Keratinocyte (primary cell): ENCODE results near the gene PLEKHH2. TPM values are rescaled to one million over a fixed set of nuclear protein-coding genes. Genes with fewer than 3 reads are reported as not detected.

ENCODE experiments used
- DNase-seq: peaks from one replicate; pipeline ENCODE4 v3.0.0-alpha.2; 2011; ENCODE audit warnings: low read depth, missing footprints, low spot score
- FAIRE-seq: peaks from 2 replicates; lab custom pipeline; 2011; peaks lifted over from hg19 to GRCh38; lab: Jason Lieb, UNC
- H2AFZ ChIP-seq: 2 replicates; pipeline ENCODE4 v1.6.0; 2012; ENCODE audit warnings: low read length, control low read depth, inconsistent platforms; ENCODE audit not compliant: control insufficient read depth
- H3K27ac ChIP-seq: 2 replicates; pipeline ENCODE4 v1.5.1; 2011; ENCODE audit warnings: low read length; ENCODE audit not compliant: control insufficient read depth, insufficient read depth
- H3K27me3 ChIP-seq: 3 replicates; pipeline ENCODE4 v1.6.0; 2011; ENCODE audit warnings: low read length; ENCODE audit not compliant: control insufficient read depth, insufficient read depth; ENCODE audit errors: extremely low read depth
- H3K36me3 ChIP-seq, 2 experiments: 2 replicates in 1 of 2; 3 replicates in 1 of 2; pipeline ENCODE4 v1.5.1; 2011; ENCODE audit warnings: low read length in 2 of 2, mild to moderate bottlenecking in 1 of 2; ENCODE audit not compliant: control insufficient read depth in 2 of 2, insufficient read depth in 2 of 2; ENCODE audit errors: extremely low read depth in 1 of 2
- H3K4me1 ChIP-seq: 3 replicates; pipeline ENCODE4 v1.5.1; 2011; ENCODE audit warnings: low read length; ENCODE audit not compliant: control insufficient read depth, insufficient read depth; ENCODE audit errors: extremely low read depth
- H3K4me2 ChIP-seq: 3 replicates; pipeline ENCODE4 v1.6.0; 2011; ENCODE audit warnings: low read depth, low read length; ENCODE audit not compliant: control insufficient read depth, insufficient read depth; ENCODE audit errors: extremely low read depth
- H3K4me3 ChIP-seq, 3 experiments: fragments of 200-600 bp in 1 of 3; sonication (generic) in 1 of 3; 2 replicates in 2 of 3; 3 replicates in 1 of 3; pipeline ENCODE4 v1.5.1; 2011 to 2016; ENCODE audit warnings: low read length in 3 of 3, mild to moderate bottlenecking in 3 of 3, control low read depth in 2 of 3, inconsistent platforms in 1 of 3, low read depth in 1 of 3, mixed read lengths in 1 of 3, mixed run types in 1 of 3, moderate library complexity in 1 of 3; ENCODE audit not compliant: control insufficient read depth in 2 of 3, insufficient read depth in 2 of 3; ENCODE audit errors: extremely low read depth in 1 of 3
- H3K79me2 ChIP-seq: 2 replicates; pipeline ENCODE4 v1.6.0; 2012; ENCODE audit warnings: low read length; ENCODE audit not compliant: control insufficient read depth, insufficient read depth
- H3K9ac ChIP-seq: 3 replicates; pipeline ENCODE4 v1.6.0; 2011; ENCODE audit warnings: low read length; ENCODE audit not compliant: control insufficient read depth, insufficient read depth; ENCODE audit errors: extremely low read depth
- H3K9me1 ChIP-seq: 3 replicates; pipeline ENCODE4 v1.6.0; 2011; ENCODE audit warnings: low read length; ENCODE audit not compliant: control insufficient read depth, insufficient read depth; ENCODE audit errors: extremely low read depth
- H3K9me3 ChIP-seq: 2 replicates; pipeline ENCODE4 v1.5.1; 2012; ENCODE audit warnings: low read depth, low read length; ENCODE audit not compliant: control insufficient read depth
- H4K20me1 ChIP-seq: 3 replicates; pipeline ENCODE4 v1.6.0; 2011; ENCODE audit warnings: low read length; ENCODE audit not compliant: control insufficient read depth, insufficient read depth; ENCODE audit errors: extremely low read depth
- CTCF ChIP-seq, 3 experiments: IDR thresholded peaks in 1 of 3; conservative IDR thresholded peaks in 1 of 3; optimal IDR thresholded peaks in 1 of 3; 2 replicates in 2 of 3; 3 replicates in 1 of 3; pipeline versions ENCODE3 to v1.5.1; 2011; ENCODE audit warnings: low read length in 3 of 3, mild to moderate bottlenecking in 3 of 3, moderate library complexity in 2 of 3, control low read depth in 1 of 3, inconsistent platforms in 1 of 3; ENCODE audit not compliant: insufficient read depth in 2 of 3; ENCODE audit errors: extremely low read depth in 1 of 3
- EZH2 ChIP-seq: IDR thresholded peaks from one replicate; pipeline ENCODE4 v1.6.1; 2012; ENCODE audit warnings: inconsistent platforms, mild to moderate bottlenecking, low read length, moderate library complexity
- dilution Hi-C: fragments of 300-500 bp; cut with MboI; formaldehyde crosslinking; loops from one replicate; pipeline ENCODE4 v1.7.0; 2020; ENCODE audit warnings: low sequenced_read_pairs; ENCODE audit not compliant: extremely low pct_ligation_motif_present
- polyA plus RNA-seq, 5 experiments: library from polyadenylated mRNA; depleted of rRNA in 3 of 5; stranded (reverse) in 3 of 5; stranded (forward) in 1 of 5; unstranded in 1 of 5; fragments of >200 nt; gene quantifications; 1 replicate in 1 of 5; 2 replicates in 3 of 5; 3 replicates in 1 of 5; pipeline versions ENCODE4 v1.2.1 to v1.2.3, GENCODE V29; 2011 to 2012; ENCODE audit warnings: missing spikeins in 2 of 5, low read depth in 1 of 5, low replicate concordance in 1 of 5

Gene PLEKHH2
- polyA plus RNA-seq, 1 donor (not counting 4 experiments of a cell fraction or from before 2014, with no cell fraction given): 1.3 TPM

- Histone ChIP-seq H4K20me1 (no peaks in the 10 kb centered on the region), H3K27me3 (no peaks in the 10 kb centered on the region), H3K79me2 (no peaks in the 10 kb centered on the region), H3K27ac (no peak overlapping the region), H3K36me3 (no peaks in the 10 kb centered on the region), H3K9ac (no peak overlapping the region), H3K4me1 (peaks cover 26% of the 10 kb centered on the region), H2AFZ (no peak overlapping the region), H3K9me3 (no peaks in the 10 kb centered on the region), H3K4me2 (no peak overlapping the region), H3K4me3 (no peak overlapping the region), H3K9me1 (no peaks in the 10 kb centered on the region)
- TF ChIP-seq EZH2: no peak
- TF ChIP-seq CTCF (optimal IDR thresholded peaks at IDR 0.05 in 1 of 3, IDR thresholded peaks at IDR 0.05 in 1 of 3, conservative IDR thresholded peaks at IDR 0.05 in 1 of 3; ENCODE audit: extremely low read depth in 1 of 3, insufficient read depth in 2 of 3, low read length in 3 of 3): no peak
- dilution Hi-C loops: no loop called here
- no peak for DNase-seq
- no peak for FAIRE-seq
These were observed 126.0 kb downstream of the PLEKHH2 start for GRCh38 chr2:43763091-43763490.

- no peak overlapping the region for H3K4me3 ChIP-seq
- TF ChIP-seq EZH2: no peak
- no peak for TF ChIP-seq CTCF (optimal IDR thresholded peaks at IDR 0.05 in 1 of 3, IDR thresholded peaks at IDR 0.05 in 1 of 3, conservative IDR thresholded peaks at IDR 0.05 in 1 of 3; ENCODE audit: extremely low read depth in 1 of 3, insufficient read depth in 2 of 3, low read length in 3 of 3)
- H3K4me1 ChIP-seq: peaks cover 15% of the 10 kb centered on the region
- no peak overlapping the region for H3K9ac ChIP-seq
- FAIRE-seq (no peak), DNase-seq (no peak)
- no peaks in the 10 kb centered on the region for H3K79me2 ChIP-seq
- no peaks in the 10 kb centered on the region for H3K9me3 ChIP-seq
- no peaks in the 10 kb centered on the region for H3K9me1 ChIP-seq
- dilution Hi-C loops: no loop called here
- no peaks in the 10 kb centered on the region for H3K36me3 ChIP-seq
- no peak overlapping the region for H2AFZ ChIP-seq
- no peak overlapping the region for H3K27ac ChIP-seq
- H3K27me3 ChIP-seq: no peaks in the 10 kb centered on the region
- no peaks in the 10 kb centered on the region for H4K20me1 ChIP-seq
- no peak overlapping the region for H3K4me2 ChIP-seq
These were observed 127.1 kb downstream of the PLEKHH2 start for GRCh38 chr2:43764086-43764705.
